ENCODE data around the gene ATP12A. TPM values are rescaled to one million over a fixed set of nuclear protein-coding genes. Genes with fewer than 3 reads are reported as not detected.

The ATP12A gene
- total RNA-seq, result not detected in 2 replicates

- no peak for DNase-seq (ENCODE audit: low read depth in 2 of 2)
These were observed at the start of gene ATP12A for GRCh38 chr13:24680258-24680920. ATP12A (plus strand) TSS chr13:24680408; CDS start chr13:24680744, 336 bp downstream.

GRCh38 chr13:24630851-24631620 lies 49.2 kb upstream of the ATP12A start:
- peak in 1 of 2 donors; percentile 53 for DNase-seq (ENCODE audit: low read depth in 2 of 2)

GRCh38 chr13:24631922-24632321 lies 48.3 kb upstream of the ATP12A start:
- no peak for DNase-seq (ENCODE audit: low read depth in 2 of 2)

- no peak for DNase-seq (ENCODE audit: low read depth in 2 of 2)
These were observed 47.7 kb upstream of the ATP12A start for GRCh38 chr13:24632382-24633121.

GRCh38 chr13:24636776-24637175 lies 43.4 kb upstream of the ATP12A start:
- no peak for DNase-seq (ENCODE audit: low read depth in 2 of 2)

GRCh38 chr13:24638096-24638495 lies 42.1 kb upstream of the ATP12A start:
- no peak for DNase-seq (ENCODE audit: low read depth in 2 of 2)

- no peak for DNase-seq (ENCODE audit: low read depth in 2 of 2)
These were observed 39.5 kb upstream of the ATP12A start for GRCh38 chr13:24640752-24641151.

- no peak for DNase-seq (ENCODE audit: low read depth in 2 of 2)
These were observed 38.0 kb upstream of the ATP12A start for GRCh38 chr13:24642219-24642618.

- DNase-seq (ENCODE audit: low read depth in 2 of 2), result no peak
These were observed 36.2 kb upstream of the ATP12A start for GRCh38 chr13:24644036-24644435.

- no peak for DNase-seq (ENCODE audit: low read depth in 2 of 2)
These were observed 31.9 kb upstream of the ATP12A start for GRCh38 chr13:24648271-24648670.

- no peak for DNase-seq (ENCODE audit: low read depth in 2 of 2)
These were observed 31.1 kb upstream of the ATP12A start for GRCh38 chr13:24648983-24649687.

GRCh38 chr13:24649688-24650043 lies 30.5 kb upstream of the ATP12A start:
- no peak for DNase-seq (ENCODE audit: low read depth in 2 of 2)

GRCh38 chr13:24650161-24650560 lies 30.0 kb upstream of the ATP12A start:
- no peak for DNase-seq (ENCODE audit: low read depth in 2 of 2)

- DNase-seq (ENCODE audit: low read depth in 2 of 2), result no peak
These were observed 28.4 kb upstream of the ATP12A start for GRCh38 chr13:24651718-24652345.

GRCh38 chr13:24652359-24652758 lies 27.8 kb upstream of the ATP12A start:
- no peak for DNase-seq (ENCODE audit: low read depth in 2 of 2)

- no peak for DNase-seq (ENCODE audit: low read depth in 2 of 2)
These were observed 25.5 kb upstream of the ATP12A start for GRCh38 chr13:24654741-24655140.

GRCh38 chr13:24659239-24659638 lies 21.0 kb upstream of the ATP12A start:
- no peak for DNase-seq (ENCODE audit: low read depth in 2 of 2)

GRCh38 chr13:24660023-24660741 lies 20.0 kb upstream of the ATP12A start:
- no peak for DNase-seq (ENCODE audit: low read depth in 2 of 2)

- DNase-seq (ENCODE audit: low read depth in 2 of 2), result no peak
These were observed 18.5 kb upstream of the ATP12A start for GRCh38 chr13:24661713-24662112.

GRCh38 chr13:24662195-24663088 lies 17.8 kb upstream of the ATP12A start:
- DNase-seq (ENCODE audit: low read depth in 2 of 2), result no peak
